K562 treated with DMSO at 1 percent for 4 hours (cell line): ENCODE results near the gene ITFG2. TPM values are rescaled to one million over a fixed set of nuclear protein-coding genes. Genes with fewer than 3 reads are reported as not detected.

Experiments used
- total RNA-seq: library from RNA; unstranded; fragments of 300-600 nt; gene quantifications from 2 replicates; pipeline ENCODE4 v1.2.3, GENCODE V29; 2022; ENCODE audit not compliant: insufficient read depth

The ITFG2 gene
- total RNA-seq = 5.8 and 15.6 TPM in 2 replicates

GRCh38 chr12:2812290-2813213, at the start of gene ITFG2:
Gene ITFG2 (plus strand): TSS chr12:2812668. CDS start chr12:2812761, 93 bp downstream.

GRCh38 chr12:2794736-2795289, 17.7 kb upstream of the ITFG2 start, which contains the start of gene FKBP4:
Gene FKBP4 (plus strand): TSS chr12:2794970. CDS start chr12:2795140, 170 bp downstream.

GRCh38 chr12:2834581-2835491, 22.4 kb downstream of the ITFG2 start, which contains the start of gene NRIP2:
Gene NRIP2 (minus strand): TSS chr12:2835035. CDS start chr12:2834983, 52 bp downstream.

GRCh38 chr12:2857021-2857431, 44.6 kb downstream of the ITFG2 start, which contains the start of gene TEX52:
Gene TEX52 (minus strand): TSS chr12:2857039. CDS start chr12:2857026, 13 bp downstream.

Other genes starting within 250 kb of the ITFG2 start
- gene FKBP4, start 17.7 kb upstream of the ITFG2 start, total RNA-seq = 40.6 and 47.9 TPM in 2 replicates
- 0.44 TPM in 1 of 2 replicates, not detected in the other for gene NRIP2, start 22.4 kb downstream of the ITFG2 start, total RNA-seq
- not detected in 2 replicates for gene TEX52, start 44.4 kb downstream of the ITFG2 start, total RNA-seq
- gene FOXM1, start 64.5 kb downstream of the ITFG2 start, total RNA-seq = 34.1 and 40.7 TPM in 2 replicates
- gene RHNO1, start 64.6 kb downstream of the ITFG2 start, total RNA-seq = 16.7 and 19.1 TPM in 2 replicates
- gene TULP3, start 78.2 kb downstream of the ITFG2 start, total RNA-seq = 5.6 and 10.3 TPM in 2 replicates
- 9.6 and 9.8 TPM in 2 replicates for gene TEAD4, start 146.7 kb downstream of the ITFG2 start, total RNA-seq